ENCODE data around the gene HTRA3.

GRCh38 chr4:8279321-8280157 lies 10.0 kb downstream of the HTRA3 start:
- TF ChIP-seq CTCF (IDR thresholded peaks at IDR 0.05; ENCODE audit: poor library complexity) = no peak
- no peak for TF ChIP-seq EZH2phosphoT487 (IDR thresholded peaks at IDR 0.05; ENCODE audit: low read depth, severe bottlenecking, unreplicated experiment)
- no peak for TF ChIP-seq EZH2 (IDR thresholded peaks at IDR 0.05; ENCODE audit: borderline replicate concordance)

Measured in hepatocyte (in vitro differentiated cells).